K562 (cell line): ENCODE data around the gene SKIDA1. TPM values are rescaled to one million over a fixed set of nuclear protein-coding genes. Genes with fewer than 3 reads are reported as not detected.

Experiments used
- BRF1 ChIP-seq: IDR thresholded peaks from 3 replicates; pipeline ENCODE4 v1.6.1; 2011; ENCODE audit warnings: borderline replicate concordance, mild to moderate bottlenecking; ENCODE audit not compliant: insufficient read length; ENCODE audit errors: extremely low read depth
- CBFB ChIP-seq: sonication (generic); formaldehyde crosslinking; IDR thresholded peaks from 2 replicates; pipeline ENCODE4 v1.4.0; 2020; ENCODE audit warnings: mild to moderate bottlenecking, missing genetic modification reagents
- DIDO1 ChIP-seq: fragments of 450-650 bp; IDR thresholded peaks from 2 replicates; pipeline ENCODE4 v1.6.1; 2016; ENCODE audit warnings: low read depth, missing biosample characterization, missing genetic modification characterization
- FOXA3 ChIP-seq, 2 experiments: fragments of 450-650 bp in 1 of 2; sonication (generic) in 1 of 2; formaldehyde crosslinking; IDR thresholded peaks in 1 of 2; conservative IDR thresholded peaks in 1 of 2; 2 replicates each; pipeline versions ENCODE4 v1.4.0 to v1.8.0; 2020 to 2022; ENCODE audit warnings: mild to moderate bottlenecking in 2 of 2, missing genetic modification reagents in 1 of 2
- HDAC8 ChIP-seq: fragments of 450-650 bp; IDR thresholded peaks from 2 replicates; pipeline ENCODE4 v1.6.1; 2016; ENCODE audit warnings: mild to moderate bottlenecking, missing genetic modification characterization, moderate library complexity, missing compliant biosample characterization
- JUND ChIP-seq, 2 experiments: IDR thresholded peaks; 2 replicates in 1 of 2; 3 replicates in 1 of 2; pipeline ENCODE4 v1.6.1; 2011; ENCODE audit warnings: borderline replicate concordance in 2 of 2, low read depth in 2 of 2, low read length in 2 of 2, improper control_type of control experiment in 1 of 2, missing biosample characterization in 1 of 2, missing genetic modification characterization in 1 of 2, missing genetic modification reagents in 1 of 2
- MNT ChIP-seq, 2 experiments: fragments of 450-650 bp; conservative IDR thresholded peaks; 2 replicates each; pipeline ENCODE4 v1.6.1; 2017; ENCODE audit warnings: mild to moderate bottlenecking in 2 of 2, moderate library complexity in 2 of 2
- NEUROD1 ChIP-seq: fragments of 150-350 bp; IDR thresholded peaks from 2 replicates; pipeline ENCODE4 v1.6.1; 2014; ENCODE audit warnings: borderline replicate concordance, low read length, low read depth; ENCODE audit not compliant: partially characterized antibody
- PHB2 ChIP-seq: fragments of 450-650 bp; IDR thresholded peaks from 2 replicates; pipeline ENCODE4 v1.6.1; 2017; ENCODE audit warnings: low read depth
- POLR2AphosphoS2 ChIP-seq: IDR thresholded peaks from 2 replicates; pipeline ENCODE4 v1.6.1; 2012; ENCODE audit warnings: low read length, improper control_type of control experiment
- RFX1 ChIP-seq: fragments of 450-650 bp; IDR thresholded peaks from 2 replicates; pipeline ENCODE4 v1.6.1; 2016; ENCODE audit warnings: mild to moderate bottlenecking, moderate library complexity
- RNF219 ChIP-seq: fragments of 250-450 bp; sonication (Bioruptor Pico); IDR thresholded peaks from 2 replicates; pipeline ENCODE4 v1.5.0; 2022; ENCODE audit warnings: mild to moderate bottlenecking
- STAG1 ChIP-seq: sonication (generic); formaldehyde crosslinking; IDR thresholded peaks from 2 replicates; pipeline ENCODE4 v1.5.0; 2020; ENCODE audit warnings: missing genetic modification reagents, borderline replicate concordance
- TEAD1 ChIP-seq, 2 experiments: fragments of 450-650 bp in 1 of 2; sonication (generic) in 1 of 2; formaldehyde crosslinking; IDR thresholded peaks; 2 replicates each; pipeline versions ENCODE4 v1.4.0 to v1.8.0; 2020 to 2022; ENCODE audit warnings: mild to moderate bottlenecking in 2 of 2, missing genetic modification reagents in 1 of 2
- ZFP30 ChIP-seq: fragments of 250-450 bp; sonication (Bioruptor Pico); IDR thresholded peaks from 2 replicates; pipeline ENCODE4 v1.8.0; 2022; ENCODE audit warnings: moderate library complexity, mild to moderate bottlenecking, inconsistent platforms, borderline replicate concordance
- ZNF197 ChIP-seq: fragments of 200-800 bp; sonication (Bioruptor generic); IDR thresholded peaks from 2 replicates; pipeline ENCODE4 v1.6.1; 2016; ENCODE audit warnings: low read depth, missing genetic modification characterization, missing compliant biosample characterization
- ZNF57 ChIP-seq: fragments of 450-650 bp; formaldehyde crosslinking; IDR thresholded peaks from 2 replicates; pipeline ENCODE4 v1.4.0; 2020; ENCODE audit warnings: mild to moderate bottlenecking, moderate library complexity
- ZNF764 ChIP-seq: fragments of 250-450 bp; sonication (Bioruptor Pico); IDR thresholded peaks from 2 replicates; pipeline ENCODE4 v1.4.0; 2020; ENCODE audit warnings: low read depth, mild to moderate bottlenecking, moderate library complexity
- polyA plus RNA-seq, 8 experiments: library from polyadenylated mRNA; depleted of rRNA in 4 of 8; stranded (reverse) in 5 of 8; unstranded in 3 of 8; fragments of >200 nt; fragmentation: Nextera tagmentation in 2 of 8; fragmentation: Illumina TruSeq in 1 of 8; extraction: Ambion mirVana in 2 of 8; extraction: Trizol in 1 of 8; gene quantifications; 2 replicates each; pipeline versions ENCODE4 v1.2.1 to v1.2.3, GENCODE V29; 2011 to 2014; ENCODE audit warnings: inconsistent platforms in 1 of 8, missing spikeins in 1 of 8
- total RNA-seq, 7 experiments: library from RNA; depleted of rRNA in 6 of 7; stranded (reverse); fragments of >200 nt in 6 of 7; fragmentation: Illumina TruSeq in 2 of 7; extraction: Trizol in 2 of 7; gene quantifications; 2 replicates each; pipeline versions ENCODE4 v1.2.1 to v1.2.3, GENCODE V29; 2011 to 2021; ENCODE audit warnings: low replicate concordance in 1 of 7
- TF ChIP-seq, protein P1 (sequence below): sonication (generic); formaldehyde crosslinking; IDR thresholded peaks from 2 replicates; pipeline ENCODE4 v1.8.0; 2023; ENCODE audit warnings: mild to moderate bottlenecking, missing genetic modification reagents

SKIDA1 gene
- total and polyA plus RNA-seq, 9 of the 15 experiments (the other 6 are each of a cell fraction or from before 2014, with no cell fraction given), result 0.05 to 1.1 (median 0.42) TPM

DNA sequence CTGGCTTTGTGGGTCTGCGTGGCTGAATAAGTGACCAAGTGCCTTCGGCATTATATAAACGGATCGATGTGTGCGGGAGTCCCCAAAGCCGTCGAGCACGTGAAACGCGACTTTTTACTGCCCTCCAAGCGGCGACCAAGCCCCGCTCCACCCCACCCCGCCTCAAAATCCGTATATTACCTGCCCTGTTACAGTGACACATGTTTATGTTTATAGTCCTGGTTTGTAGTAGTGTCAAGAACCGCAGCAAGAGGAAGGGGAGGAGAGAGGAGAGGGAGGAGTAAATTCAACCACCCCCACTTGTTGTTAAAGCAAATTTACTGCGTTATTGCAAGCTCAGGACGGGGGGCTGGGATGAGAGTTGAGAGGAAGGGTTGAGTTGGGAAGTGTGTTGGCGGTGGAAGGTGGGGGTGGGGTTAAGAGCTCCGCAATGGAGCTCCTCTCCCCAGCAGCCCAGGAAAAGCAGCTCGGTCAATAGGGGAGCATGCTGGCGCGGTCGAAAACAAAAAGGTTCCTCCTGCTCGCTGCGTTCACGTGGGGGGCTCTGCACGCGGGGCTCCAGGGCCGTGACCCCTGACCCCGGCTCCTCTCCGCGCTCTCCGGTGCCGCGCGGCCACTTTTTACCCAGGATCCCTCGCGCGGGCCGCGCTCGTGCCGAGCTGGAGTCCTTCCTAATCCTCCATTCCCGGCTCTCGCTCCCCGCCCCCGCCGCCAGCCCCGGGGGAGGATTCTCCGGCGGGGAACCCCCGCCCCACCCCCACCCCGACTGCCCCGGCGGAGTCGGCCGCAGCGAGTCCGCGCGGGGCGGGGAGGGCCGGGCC, at the start of gene SKIDA1 (continued):
- TF ChIP-seq ZNF57 (CRISPR knock-in tag), result no peak
- TF ChIP-seq CBFB, result peak; percentile 53; the same call in 1 of the 2 replicates
- TF ChIP-seq JUND (IDR thresholded peaks at IDR 0.05; ENCODE audit: borderline replicate concordance, low read depth, low read length), result peak; percentile 6; the same call in 1 of the 2 replicates
- TF ChIP-seq JUND (tag; IDR thresholded peaks at IDR 0.05; ENCODE audit: borderline replicate concordance, low read depth, low read length), result peak; percentile 46; the same call in 1 of the 3 replicates
- no peak for TF ChIP-seq HDAC8
- no peak for TF ChIP-seq NEUROD1
- peak in 1 of 2 experiments; percentile 88; a peak in 2 of 4 replicates for TF ChIP-seq FOXA3 (CRISPR knock-in tag; conservative IDR thresholded peaks at IDR 0.05 in 1 of 2, IDR thresholded peaks at IDR 0.05 in 1 of 2)
- TF ChIP-seq PHB2, result no peak
- no peak for TF ChIP-seq ZFP30
- no peak for TF ChIP-seq POLR2AphosphoS2
- TF ChIP-seq STAG1 (CRISPR knock-in tag), result no peak
- TF ChIP-seq RNF219 (CRISPR knock-in tag), result no peak
- TF ChIP-seq TEAD1 (CRISPR knock-in tag; IDR thresholded peaks at IDR 0.05), result peak in 1 of 2 experiments; percentile 57; a peak in 1 of 4 replicates
- TF ChIP-seq ZNF764 (CRISPR knock-in tag), result no peak
- TF ChIP-seq BRF1, result no peak
- TF ChIP-seq MNT (conservative IDR thresholded peaks at IDR 0.05), result peak; percentile 92 to 96
- TF ChIP-seq, protein P1, sequence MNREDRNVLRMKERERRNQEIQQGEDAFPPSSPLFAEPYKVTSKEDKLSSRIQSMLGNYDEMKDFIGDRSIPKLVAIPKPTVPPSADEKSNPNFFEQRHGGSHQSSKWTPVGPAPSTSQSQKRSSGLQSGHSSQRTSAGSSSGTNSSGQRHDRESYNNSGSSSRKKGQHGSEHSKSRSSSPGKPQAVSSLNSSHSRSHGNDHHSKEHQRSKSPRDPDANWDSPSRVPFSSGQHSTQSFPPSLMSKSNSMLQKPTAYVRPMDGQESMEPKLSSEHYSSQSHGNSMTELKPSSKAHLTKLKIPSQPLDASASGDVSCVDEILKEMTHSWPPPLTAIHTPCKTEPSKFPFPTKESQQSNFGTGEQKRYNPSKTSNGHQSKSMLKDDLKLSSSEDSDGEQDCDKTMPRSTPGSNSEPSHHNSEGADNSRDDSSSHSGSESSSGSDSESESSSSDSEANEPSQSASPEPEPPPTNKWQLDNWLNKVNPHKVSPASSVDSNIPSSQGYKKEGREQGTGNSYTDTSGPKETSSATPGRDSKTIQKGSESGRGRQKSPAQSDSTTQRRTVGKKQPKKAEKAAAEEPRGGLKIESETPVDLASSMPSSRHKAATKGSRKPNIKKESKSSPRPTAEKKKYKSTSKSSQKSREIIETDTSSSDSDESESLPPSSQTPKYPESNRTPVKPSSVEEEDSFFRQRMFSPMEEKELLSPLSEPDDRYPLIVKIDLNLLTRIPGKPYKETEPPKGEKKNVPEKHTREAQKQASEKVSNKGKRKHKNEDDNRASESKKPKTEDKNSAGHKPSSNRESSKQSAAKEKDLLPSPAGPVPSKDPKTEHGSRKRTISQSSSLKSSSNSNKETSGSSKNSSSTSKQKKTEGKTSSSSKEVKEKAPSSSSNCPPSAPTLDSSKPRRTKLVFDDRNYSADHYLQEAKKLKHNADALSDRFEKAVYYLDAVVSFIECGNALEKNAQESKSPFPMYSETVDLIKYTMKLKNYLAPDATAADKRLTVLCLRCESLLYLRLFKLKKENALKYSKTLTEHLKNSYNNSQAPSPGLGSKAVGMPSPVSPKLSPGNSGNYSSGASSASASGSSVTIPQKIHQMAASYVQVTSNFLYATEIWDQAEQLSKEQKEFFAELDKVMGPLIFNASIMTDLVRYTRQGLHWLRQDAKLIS (CRISPR knock-in tag), result no peak
- no peak for TF ChIP-seq DIDO1 (tag)
- TF ChIP-seq ZNF197 (CRISPR knock-in tag), result peak; percentile 74
- no peak for TF ChIP-seq RFX1
